Psoas muscle (tissue), 8 donors: Measurements from ENCODE around the gene FANCC. TPM values are rescaled to one million over a fixed set of nuclear protein-coding genes. Genes with fewer than 3 reads are reported as not detected.

Experiments used
- ATAC-seq, 4 donors: fragments of 200-7000 bp; cut with Tn5 transposase; one replicate each; pipeline ENCODE4 v1.9.1; 2020; ENCODE audit warnings: moderate library complexity in 3 of 4, mild to moderate bottlenecking in 2 of 4
- DNase-seq, 2 donors: peaks; one replicate each; pipeline ENCODE4 v3.0.0-alpha.2; 2020
- H3K27ac ChIP-seq: fragments of 200-600 bp; one replicate; pipeline ENCODE4 v1.8.0; 2022
- H3K27me3 ChIP-seq, 3 donors: fragments of 200-600 bp in 1 of 3; one replicate each; pipeline versions ENCODE4 v1.6.1 to v1.8.0; 2013 to 2022; ENCODE audit warnings: low read length in 2 of 3, mild to moderate bottlenecking in 2 of 3, moderate library complexity in 1 of 3; ENCODE audit not compliant: insufficient read depth in 3 of 3
- H3K36me3 ChIP-seq, 2 donors: fragments of 200-600 bp in 1 of 2; one replicate each; pipeline versions ENCODE4 v1.6.1 to v1.8.0; 2013 to 2022; ENCODE audit warnings: low read depth in 1 of 2, mild to moderate bottlenecking in 1 of 2, moderate library complexity in 1 of 2; ENCODE audit not compliant: insufficient read depth in 1 of 2
- H3K4me1 ChIP-seq: fragments of 200-600 bp; one replicate; pipeline ENCODE4 v1.8.0; 2022
- H3K4me3 ChIP-seq: fragments of 200-600 bp; one replicate; pipeline ENCODE4 v1.8.0; 2022; ENCODE audit warnings: mild to moderate bottlenecking
- H3K9me3 ChIP-seq: fragments of 200-600 bp; one replicate; pipeline ENCODE4 v1.8.0; 2022
- CTCF ChIP-seq: fragments of 200-600 bp; IDR thresholded peaks from one replicate; pipeline ENCODE4 v1.8.0; 2022; ENCODE audit warnings: antibody characterized with exemption
- WGBS, 3 donors: extraction: QIAGEN DNeasy Blood & Tissue Kit; methylation state at CpG; one replicate each; pipeline versions ENCODE4 v1.1.6 to v1.1.7; 2013; 5-methylcytosine and 5-hydroxymethylcytosine counted together
- intact Hi-C, 2 donors: fragments of 100-400 bp; cut with DNase I; formaldehyde crosslinking; loops; one replicate each; pipeline versions ENCODE4 v1.11.0 to v1.14.2; 2022
- polyA plus RNA-seq, 3 donors: library from polyadenylated mRNA; stranded (reverse); fragments of 200-250 nt; gene quantifications; one replicate each; pipeline ENCODE4 v1.2.3, GENCODE V29; 2013
- total RNA-seq, 4 donors: library from RNA; stranded (reverse); fragmentation: NEBNext Ultra II Directional in 2 of 4; extraction: Animal tissue kit (Norgen Biotek cat#: 25700) in 2 of 4; gene quantifications; one replicate each; pipeline versions ENCODE4 v1.2.1 to v1.2.4, GENCODE V29; 2021 to 2023
- donor health status: healthy with polysubstance abuse.
- donor health status: DM: no; HTN: no; CAD: no; lungs with moderate emphysema.
- donor health status: Bipolar disorder and iron deficiency.
- donor health status: healthy.
- donor health status: DM: yes; HTN: yes; CAD: no.
- donor health status: DM: no; HTN: no; CAD: no.
- donor health status: DM: no; HTN: no; CAD: no.
- donor health status: DM: yes; HTN: yes; CAD: no.

Gene FANCC
- total and polyA plus RNA-seq, 7 donors: 2.1 to 5.2 (median 3.6) TPM

- intact Hi-C loops: no loop called here
- ATAC-seq (no peak), DNase-seq (no peak)
- 86 to 95% (median 90%) methylated on average over 2 of the region's 2 CpGs for WGBS, 3 donors
- Histone ChIP-seq H3K27ac (no peak overlapping the region), H3K4me3 (no peak overlapping the region), H3K27me3 (no peaks in the 10 kb centered on the region), H3K36me3 (no peaks in the 10 kb centered on the region), H3K4me1 (peaks cover 15% of the 10 kb centered on the region), H3K9me3 (no peaks in the 10 kb centered on the region)
- no peak for TF ChIP-seq CTCF
These were observed 176.7 kb downstream of the FANCC start for GRCh38 chr9:95140821-95141220.

GRCh38 chr9:95139126-95139525 is 178.4 kb downstream of the FANCC start:
- intact Hi-C loops: no loop called here
- 79 to 92% (median 86%) methylated on average over 10 of the region's 10 CpGs for WGBS, 3 donors

GRCh38 chr9:95138474-95138873 is 179.0 kb downstream of the FANCC start:
- peak overlapping the region; percentile 71 for H3K27ac ChIP-seq
- DNase-seq: peak; percentile 46 to 88
- peak overlapping the region; percentile 29 for H3K4me3 ChIP-seq
- no peaks in the 10 kb centered on the region for H3K27me3 ChIP-seq
- peak; percentile 48 for TF ChIP-seq CTCF
- 29 to 56% (median 47%) methylated on average over 10 of the region's 10 CpGs for WGBS, 3 donors
- peaks cover 15% of the 10 kb centered on the region for H3K4me1 ChIP-seq
- intact Hi-C loops: no loop called here
- peak; percentile 83 to 93 (median 92) for ATAC-seq
- no peaks in the 10 kb centered on the region for H3K36me3 ChIP-seq
- no peaks in the 10 kb centered on the region for H3K9me3 ChIP-seq

More at GRCh38 chr9:95139126-95139525, 178.4 kb downstream of the FANCC start:
- no peaks in the 10 kb centered on the region for H3K36me3 ChIP-seq
- no peak overlapping the region for H3K4me3 ChIP-seq
- peaks cover 15% of the 10 kb centered on the region for H3K4me1 ChIP-seq
- no peak for ATAC-seq
- no peak for DNase-seq
- H3K27me3 ChIP-seq: no peaks in the 10 kb centered on the region
- TF ChIP-seq CTCF: no peak
- H3K27ac ChIP-seq: peak overlapping the region; percentile 71
- H3K9me3 ChIP-seq: no peaks in the 10 kb centered on the region

GRCh38 chr9:95137587-95138145 is 179.8 kb downstream of the FANCC start:
- no peak for TF ChIP-seq CTCF
- peak overlapping the region; percentile 71 for H3K27ac ChIP-seq

GRCh38 chr9:95135756-95136155 is 181.8 kb downstream of the FANCC start:
- H3K27ac ChIP-seq: no peak overlapping the region
- no peak overlapping the region for H3K4me3 ChIP-seq
- no peak for TF ChIP-seq CTCF
- no peaks in the 10 kb centered on the region for H3K27me3 ChIP-seq
- no peaks in the 10 kb centered on the region for H3K9me3 ChIP-seq
- DNase-seq: no peak
- no peaks in the 10 kb centered on the region for H3K36me3 ChIP-seq
- WGBS, 3 donors: 97 to 99% (median 98%) methylated on average over 10 of the region's 10 CpGs
- intact Hi-C loops: no loop called here
- peaks cover 15% of the 10 kb centered on the region for H3K4me1 ChIP-seq
- no peak for ATAC-seq

More at GRCh38 chr9:95137587-95138145, 179.8 kb downstream of the FANCC start:
- peak in 1 of 2 donors; percentile 53 for DNase-seq
- WGBS, 3 donors: 56 to 76% (median 71%) methylated on average over 14 of the region's 14 CpGs
- H3K9me3 ChIP-seq: no peaks in the 10 kb centered on the region
- no peaks in the 10 kb centered on the region for H3K27me3 ChIP-seq
- H3K4me3 ChIP-seq: no peak overlapping the region
- H3K4me1 ChIP-seq: peaks cover 15% of the 10 kb centered on the region
- H3K36me3 ChIP-seq: no peaks in the 10 kb centered on the region
- ATAC-seq: peak; percentile 29 to 49 (median 47)
- intact Hi-C loops: no loop called here
